Neutrophil (primary cell): ENCODE measurements around the gene GJC1.
"Not testable (repeated sequence)": the region's sequence is repeated elsewhere in the genome, so short reads cannot be mapped to it uniquely, and the experiment has no call there.

ENCODE experiments used
- H3K27ac ChIP-seq: fragments of 200-600 bp; sonication (generic); 2 replicates; pipeline ENCODE4 v1.5.1; 2016; ENCODE audit warnings: mild to moderate bottlenecking, moderate library complexity
- H3K27me3 ChIP-seq: fragments of 200-600 bp; sonication (generic); 2 replicates; pipeline ENCODE4 v1.6.0; 2016; ENCODE audit warnings: mild to moderate bottlenecking
- H3K36me3 ChIP-seq: fragments of 200-600 bp; sonication (generic); 2 replicates; pipeline ENCODE4 v1.5.1; 2017
- H3K4me1 ChIP-seq, 2 experiments: fragments of 200-600 bp in 1 of 2; sonication (generic) in 1 of 2; 1 replicate in 1 of 2; 2 replicates in 1 of 2; pipeline versions ENCODE4 v1.5.1 to v1.6.1; 2013 to 2016; ENCODE audit warnings: low read depth in 1 of 2, low read length in 1 of 2, mild to moderate bottlenecking in 1 of 2, moderate library complexity in 1 of 2; ENCODE audit not compliant: control insufficient read depth in 1 of 2, insufficient read depth in 1 of 2
- H3K4me3 ChIP-seq, 2 experiments: fragments of 200-600 bp in 1 of 2; sonication (generic) in 1 of 2; 1 replicate in 1 of 2; 2 replicates in 1 of 2; pipeline ENCODE4 v1.5.1; 2013 to 2016; ENCODE audit warnings: low read depth in 1 of 2, low read length in 1 of 2, mild to moderate bottlenecking in 1 of 2, moderate library complexity in 1 of 2
- H3K9me3 ChIP-seq: fragments of 200-600 bp; sonication (generic); 2 replicates; pipeline ENCODE4 v1.5.1; 2016
- CTCF ChIP-seq: fragments of 200-600 bp; sonication (generic); IDR thresholded peaks from 2 replicates; pipeline ENCODE4 v1.5.1; 2016; ENCODE audit warnings: antibody characterized with exemption

Gene GJC1

DNA sequence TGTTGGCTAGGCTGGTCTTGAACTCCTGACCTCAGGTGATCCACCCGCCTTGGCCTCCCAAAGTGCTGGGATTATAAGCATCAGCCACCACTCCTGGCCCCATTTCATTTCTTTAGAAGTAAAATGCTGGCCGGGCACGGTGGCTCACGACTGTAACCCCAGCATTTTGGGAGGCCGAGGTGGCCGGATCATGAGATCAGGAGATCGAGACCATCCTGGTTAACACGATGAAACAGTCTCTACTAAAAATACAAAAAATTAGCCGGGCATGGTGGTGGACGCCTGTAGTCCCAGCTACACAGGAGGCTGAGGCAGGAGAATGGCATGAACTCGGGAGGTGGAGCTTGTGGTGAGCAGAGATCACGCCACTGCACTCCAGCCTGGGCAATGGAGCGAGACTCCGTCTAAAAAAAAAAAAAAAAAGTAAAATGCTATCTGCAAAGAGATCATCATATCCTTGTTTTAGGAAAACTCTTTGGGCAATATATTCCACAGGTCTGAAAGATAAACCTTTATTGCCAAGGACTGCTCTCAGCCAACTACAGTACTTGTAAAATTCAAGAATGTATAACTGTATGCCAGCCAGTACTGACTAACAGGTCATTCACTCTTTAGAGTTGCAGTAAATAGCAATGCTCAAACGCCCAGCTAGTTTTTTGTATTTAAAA, 3.8 kb downstream of the GJC1 start:
- Histone ChIP-seq H3K9me3 (no peaks in the 10 kb centered on the region), H3K4me1 (peaks cover 12 to 16% of the 10 kb centered on the region in 2 experiments), H3K4me3 (no peak overlapping the region), H3K36me3 (no peaks in the 10 kb centered on the region), H3K27ac (no peak overlapping the region), H3K27me3 (peaks cover 72% of the 10 kb centered on the region)
- TF ChIP-seq CTCF = no peak

GRCh38 chr17:44825236-44825635, 4.9 kb downstream of the GJC1 start:
- H3K36me3 ChIP-seq, H3K27ac ChIP-seq, H3K9me3 ChIP-seq, H3K4me3 ChIP-seq: not testable (repeated sequence)
- peaks cover 7 to 12% of the 10 kb centered on the region in 2 experiments for H3K4me1 ChIP-seq
- peaks cover 72% of the 10 kb centered on the region for H3K27me3 ChIP-seq

DNA sequence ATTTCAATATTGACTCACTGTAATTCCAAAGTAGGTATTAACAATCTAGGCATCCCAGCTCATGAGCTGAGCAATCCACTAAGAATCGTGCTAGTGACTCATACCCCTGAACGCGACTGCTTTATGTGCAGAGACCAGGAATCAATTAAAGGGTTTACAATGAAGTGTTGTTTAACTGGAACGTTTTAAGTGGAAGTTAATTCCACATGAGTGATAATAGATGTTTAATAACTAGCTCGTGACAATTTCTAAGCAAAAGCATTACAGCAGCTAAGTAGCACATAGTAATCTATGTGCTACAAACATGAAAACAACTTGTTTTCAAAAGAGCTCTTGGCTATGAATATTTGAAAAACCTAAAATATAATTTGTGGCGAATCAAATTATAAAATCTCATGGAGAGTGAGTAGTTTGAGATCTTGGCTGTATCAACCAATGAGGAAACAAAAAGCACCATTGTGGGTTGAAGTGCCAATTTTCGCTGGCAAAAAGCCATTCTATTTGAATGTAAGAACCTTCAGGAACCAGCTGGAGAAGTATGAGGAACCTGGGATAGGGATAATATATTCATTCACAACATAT, 9.4 kb downstream of the GJC1 start:
- Histone ChIP-seq H3K9me3 (no peaks in the 10 kb centered on the region), H3K4me1 (no peaks in the 10 kb centered on the region), H3K27ac (no peak overlapping the region), H3K4me3 (no peak overlapping the region), H3K36me3 (no peaks in the 10 kb centered on the region), H3K27me3 (peaks cover 58% of the 10 kb centered on the region)
- TF ChIP-seq CTCF = no peak

DNA sequence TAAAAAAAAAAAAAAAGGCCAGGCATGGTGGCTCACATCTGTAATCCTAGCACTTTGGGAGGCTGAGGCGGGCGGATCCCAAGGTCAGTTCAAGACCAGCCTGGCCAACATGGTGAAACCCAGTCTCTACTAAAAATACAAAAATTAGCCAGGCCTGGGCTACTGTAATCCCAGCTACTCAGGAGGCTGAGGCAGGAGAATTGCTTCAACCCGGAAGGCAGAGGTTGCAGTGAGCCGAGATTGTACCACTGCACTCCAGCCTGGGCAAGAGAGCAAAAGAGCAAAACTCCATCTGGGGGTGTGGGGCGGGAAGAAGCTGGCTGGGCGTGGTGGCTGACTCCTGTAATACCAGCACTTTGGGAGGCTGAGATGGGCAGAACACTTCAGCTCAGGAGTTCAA, 11.6 kb downstream of the GJC1 start:
- H3K27ac ChIP-seq, H3K36me3 ChIP-seq, H3K4me3 ChIP-seq, H3K9me3 ChIP-seq, H3K4me1 ChIP-seq: not testable (repeated sequence)
- H3K27me3 ChIP-seq = peaks cover 56% of the 10 kb centered on the region

DNA sequence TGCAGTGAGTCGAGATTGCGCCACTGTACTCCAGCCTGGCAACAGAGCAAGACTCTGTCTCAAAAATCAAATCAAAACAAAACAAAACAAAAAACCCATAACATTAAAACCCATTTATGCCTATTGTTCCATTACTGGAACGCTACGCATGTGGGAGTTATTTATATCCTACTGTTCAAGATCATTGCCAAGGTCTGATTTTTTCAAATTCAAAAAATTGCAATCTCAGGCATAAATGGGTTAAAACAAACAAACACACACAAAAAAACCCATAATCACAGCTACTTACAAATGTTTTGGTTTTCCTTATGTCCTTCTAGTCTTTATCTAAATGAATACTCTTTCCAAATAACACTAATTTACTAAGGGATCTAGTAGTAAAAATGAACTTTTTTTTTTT, 17.8 kb downstream of the GJC1 start:
- peaks cover 34% of the 10 kb centered on the region for H3K27me3 ChIP-seq
- no peaks in the 10 kb centered on the region for H3K4me1 ChIP-seq
- no peaks in the 10 kb centered on the region for H3K36me3 ChIP-seq
- no peak for TF ChIP-seq CTCF
- H3K4me3 ChIP-seq = no peak overlapping the region
- no peaks in the 10 kb centered on the region for H3K9me3 ChIP-seq
- no peak overlapping the region for H3K27ac ChIP-seq

- not testable (repeated sequence) for H3K4me1 ChIP-seq, H3K36me3 ChIP-seq, H3K27ac ChIP-seq, H3K4me3 ChIP-seq, H3K9me3 ChIP-seq
- H3K27me3 ChIP-seq = peaks cover 31% of the 10 kb centered on the region
Measured at GRCh38 chr17:44808656-44809388, 21.3 kb downstream of the GJC1 start.

- no peaks in the 10 kb centered on the region for H3K9me3 ChIP-seq
- no peaks in the 10 kb centered on the region for H3K36me3 ChIP-seq
- H3K27me3 ChIP-seq = peaks cover 34% of the 10 kb centered on the region
- H3K4me3 ChIP-seq = no peak overlapping the region
- no peak overlapping the region for H3K27ac ChIP-seq
- no peak for TF ChIP-seq CTCF
- H3K4me1 ChIP-seq = no peaks in the 10 kb centered on the region
Measured at GRCh38 chr17:44808156-44808555, 21.9 kb downstream of the GJC1 start.
